Measurements from ENCODE around the gene RICTOR. TPM values are rescaled to one million over a fixed set of nuclear protein-coding genes. Genes with fewer than 3 reads are reported as not detected.
A peak's percentile ranks its signal among the peaks of the same experiment; 100 is the strongest.

RICTOR gene
- total and polyA plus RNA-seq, 2 of the 4 experiments (the other 2 are of a cell fraction), result 4.1 to 35.7 TPM

DNA sequence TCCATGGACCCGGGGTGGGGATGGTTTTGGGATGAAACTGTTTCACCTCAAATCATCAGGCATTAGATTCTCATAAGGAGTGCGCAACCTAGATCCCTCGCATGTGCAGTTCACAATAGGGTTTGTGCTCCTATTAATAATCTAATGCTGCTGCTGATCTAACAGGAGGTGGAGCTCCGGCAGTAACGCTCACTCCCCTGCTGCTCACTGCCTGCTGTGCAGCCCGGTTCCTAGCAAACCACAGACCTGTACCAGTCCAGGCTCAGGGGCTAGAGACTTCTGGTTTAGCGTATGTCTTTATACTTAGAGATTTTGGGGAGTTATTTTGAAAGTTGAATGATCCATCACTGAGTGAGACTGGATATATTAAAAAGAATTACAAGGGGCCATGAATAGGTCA is 50.2 kb downstream of the RICTOR start:
- ATAC-seq (ENCODE audit: low read depth) (no peak), DNase-seq (no peak)
- Histone ChIP-seq H3K27me3 (ENCODE audit: control insufficient read depth, insufficient read depth, low read length) (no peaks in the 10 kb centered on the region), H3K9ac (ENCODE audit: low read depth, low read length) (no peak overlapping the region), H4K5ac (ENCODE audit: low read depth, low read length) (no peak overlapping the region), H2AK5ac (ENCODE audit: low read depth, low read length) (no peak overlapping the region), H4K20me1 (ENCODE audit: insufficient read depth, low read length) (peaks cover 20% of the 10 kb centered on the region; the same call in 1 of the 2 replicates), H2BK5ac (ENCODE audit: low read depth, low read length, poor library complexity, severe bottlenecking) (no peak overlapping the region), H3K4me2 (ENCODE audit: low read depth, low read length) (no peak overlapping the region), H4K91ac (ENCODE audit: insufficient read depth, low read depth, low read length) (no peak overlapping the region), H3K56ac (ENCODE audit: extremely low read depth, insufficient read depth, low read length) (no peak overlapping the region), H3K14ac (replicated peaks; ENCODE audit: low read depth, low read length) (no peak overlapping the region), H3K36me3 (ENCODE audit: control insufficient read depth, insufficient read depth, low read length) (no peaks in the 10 kb centered on the region), H3K4me1 (ENCODE audit: control insufficient read depth, insufficient read depth, low read length) (peaks cover 12% of the 10 kb centered on the region), H3K23ac (ENCODE audit: low read depth, low read length) (no peak overlapping the region), H3K4me3 (ENCODE audit: insufficient read depth, low read depth, low read length) (no peak overlapping the region), H2BK120ac (ENCODE audit: low read depth, low read length) (no peak overlapping the region), H3K79me1 (ENCODE audit: low read depth in 1 of 2, low read length in 2 of 2) (peaks cover 39 to 54% of the 10 kb centered on the region in 2 experiments), H3K18ac (ENCODE audit: low read depth, low read length) (no peak overlapping the region), H3K9me1 (ENCODE audit: insufficient read depth, low read length) (no peaks in the 10 kb centered on the region), H3K27ac (ENCODE audit: insufficient read depth, low read length) (no peak overlapping the region), H2AFZ (replicated peaks; ENCODE audit: low read length, poor library complexity) (no peak overlapping the region), H2BK15ac (ENCODE audit: low read depth, low read length) (no peak overlapping the region), H4K8ac (ENCODE audit: low read depth in 2 of 2, low read length in 2 of 2) (no peak overlapping the region), H2AK9ac (replicated peaks; ENCODE audit: low read depth, low read length, poor library complexity) (no peak overlapping the region), H3K4ac (ENCODE audit: low read depth, low read length) (0 out of 2 replicates have a peak overlapping the region, but pooled peaks have one; percentile 1), H3K9me3 (ENCODE audit: control insufficient read depth, insufficient read depth, low read length) (no peaks in the 10 kb centered on the region), H2BK20ac (ENCODE audit: low read depth, low read length) (no peak overlapping the region)
- TF ChIP-seq CEBPB (IDR thresholded peaks at IDR 0.05; ENCODE audit: low read depth, low read length), result no peak
- TF ChIP-seq MAFK (IDR thresholded peaks at IDR 0.05; ENCODE audit: low read depth, low read length), result no peak
- TF ChIP-seq, protein P1, sequence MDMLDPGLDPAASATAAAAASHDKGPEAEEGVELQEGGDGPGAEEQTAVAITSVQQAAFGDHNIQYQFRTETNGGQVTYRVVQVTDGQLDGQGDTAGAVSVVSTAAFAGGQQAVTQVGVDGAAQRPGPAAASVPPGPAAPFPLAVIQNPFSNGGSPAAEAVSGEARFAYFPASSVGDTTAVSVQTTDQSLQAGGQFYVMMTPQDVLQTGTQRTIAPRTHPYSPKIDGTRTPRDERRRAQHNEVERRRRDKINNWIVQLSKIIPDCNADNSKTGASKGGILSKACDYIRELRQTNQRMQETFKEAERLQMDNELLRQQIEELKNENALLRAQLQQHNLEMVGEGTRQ (IDR thresholded peaks at IDR 0.05; ENCODE audit: low read depth, low read length), result no peak
- TF ChIP-seq RFX5 (IDR thresholded peaks at IDR 0.05; ENCODE audit: low read depth, low read length), result no peak
- TF ChIP-seq BHLHE40 (IDR thresholded peaks at IDR 0.05; ENCODE audit: low read depth, low read length), result no peak
- in situ Hi-C loops (cut with MboI; ENCODE audit: low sequenced_read_pairs), result no loop called here
- POLR2A ChIA-PET (ENCODE audit: unreplicated experiment), result no interaction called here
- WGBS, 2 experiments (ENCODE audit: extremely low coverage in 2 of 2, insufficient read length in 1 of 2), result no CpG with 5 or more reads among the region's 7 CpGs
- no TSS peak for BruUV-seq (replicated peaks)
- intact Hi-C loops (cut with micrococcal nuclease), result no loop called here
- dilution Hi-C loops (cut with HindIII; ENCODE audit: low sequenced_read_pairs, unreplicated experiment), result no loop called here
- CTCF ChIA-PET, result no interaction called here
